ENCODE measurements around the gene TSHZ2. TPM values are rescaled to one million over a fixed set of nuclear protein-coding genes. Genes with fewer than 3 reads are reported as not detected.
"Not testable (repeated sequence)": the region's sequence is repeated elsewhere in the genome, so short reads cannot be mapped to it uniquely, and the experiment has no call there.

Gene TSHZ2
- total RNA-seq, 3 donors from 2014 or later (not counting 1 experiment from before 2014, with no cell fraction given), result 1.8 to 1.9 TPM; not detected in 1

- TF ChIP-seq CTCF (IDR thresholded peaks at IDR 0.05), result no peak
- no peak for ATAC-seq
- WGBS (ENCODE audit: insufficient coverage), result 91% methylated on average over 12 of the region's 13 CpGs
- no peaks in the 10 kb centered on the region for H3K36me3 ChIP-seq (ENCODE audit: control insufficient read depth, insufficient read depth, low read length)
- no peaks in the 10 kb centered on the region for H3K4me1 ChIP-seq (ENCODE audit: control insufficient read depth, insufficient read depth, low read length)
- no peak overlapping the region for H3K27ac Mint-ChIP-seq
- no peak overlapping the region for H3K4me3 ChIP-seq (ENCODE audit: low read length)
- no peaks in the 10 kb centered on the region for H3K9me3 Mint-ChIP-seq
- H3K9me3 ChIP-seq (ENCODE audit: control insufficient read depth, insufficient read depth, low read length), result no peaks in the 10 kb centered on the region
- H3K27me3 ChIP-seq (ENCODE audit: control insufficient read depth, insufficient read depth, low read length), result no peaks in the 10 kb centered on the region
- intact Hi-C loops (cut with micrococcal nuclease), result no loop called here
- no peaks in the 10 kb centered on the region for H3K36me3 Mint-ChIP-seq
- no peak overlapping the region for H3K4me3 Mint-ChIP-seq
- no peaks in the 10 kb centered on the region for H3K4me1 Mint-ChIP-seq
- peaks cover 0 to 7% of the 10 kb centered on the region in 2 donors for H3K27me3 Mint-ChIP-seq (ENCODE audit: low read depth in 2 of 2)
- DNase-seq, result no peak
- H3K27ac ChIP-seq (ENCODE audit: low read length), result no peak overlapping the region
Measured at GRCh38 chr20:53517146-53517545, 545.0 kb downstream of the TSHZ2 start.

- intact Hi-C loops (cut with micrococcal nuclease); H3K9me3 ChIP-seq (ENCODE audit: control insufficient read depth, insufficient read depth, low read length); H3K4me3 ChIP-seq (ENCODE audit: low read length); H3K27ac Mint-ChIP-seq; H3K27me3 Mint-ChIP-seq (ENCODE audit: low read depth in 2 of 2); H3K4me1 Mint-ChIP-seq; H3K4me1 ChIP-seq (ENCODE audit: control insufficient read depth, insufficient read depth, low read length); H3K27ac ChIP-seq (ENCODE audit: low read length); H3K9me3 Mint-ChIP-seq; H3K4me3 Mint-ChIP-seq; H3K36me3 Mint-ChIP-seq; DNase-seq; ATAC-seq; H3K36me3 ChIP-seq (ENCODE audit: control insufficient read depth, insufficient read depth, low read length); H3K27me3 ChIP-seq (ENCODE audit: control insufficient read depth, insufficient read depth, low read length): not testable (repeated sequence)
- WGBS (ENCODE audit: insufficient coverage), result 92% methylated on average over 5 of the region's 5 CpGs
Measured at GRCh38 chr20:53521421-53521820, 549.3 kb downstream of the TSHZ2 start.

- Mint-ChIP-seq H3K9me3 (no peaks in the 10 kb centered on the region), H3K27me3 (ENCODE audit: low read depth in 2 of 2) (peaks cover 3 to 7% of the 10 kb centered on the region in 2 donors)
- ATAC-seq, result no peak
Measured at GRCh38 chr20:53522026-53522425, 549.9 kb downstream of the TSHZ2 start.

GRCh38 chr20:53522696-53523095 lies 550.5 kb downstream of the TSHZ2 start:
- H3K4me1 ChIP-seq (ENCODE audit: control insufficient read depth, insufficient read depth, low read length), result no peaks in the 10 kb centered on the region
- H3K36me3 ChIP-seq (ENCODE audit: control insufficient read depth, insufficient read depth, low read length), result no peaks in the 10 kb centered on the region
- TF ChIP-seq CTCF (IDR thresholded peaks at IDR 0.05), result no peak
- no peaks in the 10 kb centered on the region for H3K4me1 Mint-ChIP-seq
- no peak for ATAC-seq
- DNase-seq, result no peak
- intact Hi-C loops (cut with micrococcal nuclease), result no loop called here
- 68% methylated on average over 5 of the region's 5 CpGs for WGBS (ENCODE audit: insufficient coverage)
- H3K9me3 ChIP-seq (ENCODE audit: control insufficient read depth, insufficient read depth, low read length), result no peaks in the 10 kb centered on the region
- no peak overlapping the region for H3K27ac Mint-ChIP-seq
- H3K4me3 Mint-ChIP-seq, result no peak overlapping the region
- no peak overlapping the region for H3K4me3 ChIP-seq (ENCODE audit: low read length)
- no peaks in the 10 kb centered on the region for H3K27me3 ChIP-seq (ENCODE audit: control insufficient read depth, insufficient read depth, low read length)
- H3K27ac ChIP-seq (ENCODE audit: low read length), result no peak overlapping the region
- peaks cover 3 to 7% of the 10 kb centered on the region in 2 donors for H3K27me3 Mint-ChIP-seq (ENCODE audit: low read depth in 2 of 2)
- H3K9me3 Mint-ChIP-seq, result no peaks in the 10 kb centered on the region
- H3K36me3 Mint-ChIP-seq, result no peaks in the 10 kb centered on the region

More at GRCh38 chr20:53522026-53522425, 549.9 kb downstream of the TSHZ2 start:
- Mint-ChIP-seq H3K4me3 (no peak overlapping the region), H3K27ac (no peak overlapping the region), H3K36me3 (no peaks in the 10 kb centered on the region), H3K4me1 (no peaks in the 10 kb centered on the region)
- no peak for TF ChIP-seq CTCF (IDR thresholded peaks at IDR 0.05)
- H3K36me3 ChIP-seq (ENCODE audit: control insufficient read depth, insufficient read depth, low read length), result no peaks in the 10 kb centered on the region
- no peaks in the 10 kb centered on the region for H3K9me3 ChIP-seq (ENCODE audit: control insufficient read depth, insufficient read depth, low read length)
- no peaks in the 10 kb centered on the region for H3K27me3 ChIP-seq (ENCODE audit: control insufficient read depth, insufficient read depth, low read length)
- DNase-seq, result no peak
- intact Hi-C loops (cut with micrococcal nuclease), result no loop called here
- no peaks in the 10 kb centered on the region for H3K4me1 ChIP-seq (ENCODE audit: control insufficient read depth, insufficient read depth, low read length)
- no peak overlapping the region for H3K27ac ChIP-seq (ENCODE audit: low read length)
- WGBS (ENCODE audit: insufficient coverage), result 94% methylated on average over 3 of the region's 3 CpGs
- no peak overlapping the region for H3K4me3 ChIP-seq (ENCODE audit: low read length)

- H3K9me3 Mint-ChIP-seq; H3K27me3 ChIP-seq (ENCODE audit: control insufficient read depth, insufficient read depth, low read length); H3K4me1 ChIP-seq (ENCODE audit: control insufficient read depth, insufficient read depth, low read length); H3K4me1 Mint-ChIP-seq; H3K27me3 Mint-ChIP-seq (ENCODE audit: low read depth in 2 of 2); H3K27ac ChIP-seq (ENCODE audit: low read length); intact Hi-C loops (cut with micrococcal nuclease); ATAC-seq; H3K4me3 ChIP-seq (ENCODE audit: low read length); H3K36me3 Mint-ChIP-seq; DNase-seq; H3K36me3 ChIP-seq (ENCODE audit: control insufficient read depth, insufficient read depth, low read length); H3K27ac Mint-ChIP-seq; H3K9me3 ChIP-seq (ENCODE audit: control insufficient read depth, insufficient read depth, low read length); H3K4me3 Mint-ChIP-seq: not testable (repeated sequence)
- WGBS (ENCODE audit: insufficient coverage), result 96% methylated on average over 2 of the region's 2 CpGs
Measured at GRCh38 chr20:53523615-53524014, 551.5 kb downstream of the TSHZ2 start.
